HCT116 (cell line): ENCODE data around the gene CDK13. TPM values are rescaled to one million over a fixed set of nuclear protein-coding genes. Genes with fewer than 3 reads are reported as not detected.

Source experiments
- ATAC-seq: fragments of 200-7000 bp; cut with Tn5 transposase; 2 replicates; pipeline ENCODE4 v1.9.1; 2020; ENCODE audit warnings: mild to moderate bottlenecking, moderate library complexity
- BruUV-seq: library from RNA; stranded (reverse); fragments of 400-500 nt; replicated peaks from 2 replicates; lab custom pipeline; 2021; lab: Mats Ljungman, UMichigan
- CTCF ChIA-PET: fragments of 300-600 bp; sonication (Branson Sonifier 250); formaldehyde crosslinking; loops from one replicate; lab custom pipeline; 2021; ENCODE audit warnings: antibody characterized with exemption; lab: Charles Lee
- POLR2A ChIA-PET: fragments of 300-600, 350-600 bp; sonication (Branson Sonifier 250); formaldehyde crosslinking; loops from one replicate; lab custom pipeline; 2021; ENCODE audit warnings: antibody characterized with exemption; lab: Charles Lee
- RAD21 ChIA-PET, 2 experiments: fragments of 300-600 bp; sonication (Branson Sonifier 250); formaldehyde crosslinking; loops; one replicate each; lab custom pipeline; 2023; ENCODE audit warnings: low total read pairs in 2 of 2; ENCODE audit not compliant: uncharacterized antibody in 2 of 2, unreplicated experiment in 2 of 2, low non-redundant PET in 1 of 2; lab: Charles Lee
- DNase-seq: peaks from one replicate; pipeline ENCODE4 v3.0.0-alpha.2; 2010; ENCODE audit warnings: low read depth, low spot score
- H2AFZ ChIP-seq: fragments of 200-600 bp; shearing (Covaris generic), sonication (generic); 2 replicates; pipeline ENCODE4 v1.6.1; 2017; ENCODE audit warnings: low read depth, mixed run types, mixed read lengths, antibody characterized with exemption, low read length; ENCODE audit not compliant: poor library complexity, severe bottlenecking
- H3K27ac ChIP-seq: 2 replicates; pipeline ENCODE4 v1.5.1; 2012; ENCODE audit warnings: low read depth, low read length
- H3K27me3 ChIP-seq: fragments of 200-600 bp; sonication (generic); 2 replicates; pipeline ENCODE4 v1.6.1; 2016; ENCODE audit warnings: mixed run types, low read length, mixed read lengths; ENCODE audit not compliant: insufficient read depth
- H3K36me3 ChIP-seq, 2 experiments: fragments of 200-500 bp in 1 of 2; fragments of 200-600 bp in 1 of 2; sonication (Bioruptor generic) in 1 of 2; sonication (generic) in 1 of 2; 2 replicates each; pipeline versions ENCODE4 v1.5.1 to v1.6.1; 2014 to 2016; ENCODE audit warnings: low read length in 2 of 2, inconsistent platforms in 1 of 2, mixed read lengths in 1 of 2, mixed run types in 1 of 2; ENCODE audit not compliant: insufficient read depth in 2 of 2, control insufficient read depth in 1 of 2
- H3K4me1 ChIP-seq, 2 experiments: fragments of 200-600 bp in 1 of 2; sonication (generic) in 1 of 2; 2 replicates each; pipeline versions ENCODE4 v1.5.1 to v1.6.1; 2012 to 2017; ENCODE audit warnings: low read length in 2 of 2, inconsistent platforms in 1 of 2, mild to moderate bottlenecking in 1 of 2, mixed read lengths in 1 of 2, mixed run types in 1 of 2, moderate library complexity in 1 of 2; ENCODE audit not compliant: insufficient read depth in 2 of 2, control insufficient read depth in 1 of 2
- H3K4me2 ChIP-seq: fragments of 200-600 bp; sonication (generic); 2 replicates; pipeline ENCODE4 v1.6.1; 2017; ENCODE audit warnings: mixed run types, low read length, mixed read lengths
- H3K4me3 ChIP-seq, 2 experiments: fragments of 200-600 bp in 1 of 2; sonication (generic) in 1 of 2; replicated peaks in 1 of 2; 2 replicates each; pipeline ENCODE4 v1.5.1; 2011 to 2016; ENCODE audit warnings: low read length in 2 of 2, control low read depth in 1 of 2, low read depth in 1 of 2, mild to moderate bottlenecking in 1 of 2, mixed read lengths in 1 of 2, mixed run types in 1 of 2
- H3K79me2 ChIP-seq: fragments of 200-600 bp; sonication (generic); 2 replicates; pipeline ENCODE4 v1.6.1; 2017; ENCODE audit warnings: mild to moderate bottlenecking, mixed run types, low read length, moderate library complexity, mixed read lengths; ENCODE audit not compliant: insufficient read depth
- H3K9ac ChIP-seq: fragments of 200-600 bp; sonication (generic); 2 replicates; pipeline ENCODE4 v1.6.1; 2016; ENCODE audit warnings: low read length, mixed read lengths
- H3K9me2 ChIP-seq: fragments of 200-600 bp; sonication (generic), shearing (Covaris generic); 2 replicates; pipeline ENCODE4 v1.6.1; 2017; ENCODE audit warnings: mixed run types, mild to moderate bottlenecking, moderate library complexity; ENCODE audit not compliant: insufficient read depth
- H3K9me3 ChIP-seq, 2 experiments: fragments of 200-500 bp in 1 of 2; fragments of 200-600 bp in 1 of 2; sonication (Bioruptor generic) in 1 of 2; sonication (generic) in 1 of 2; 2 replicates each; pipeline ENCODE4 v1.6.1; 2014 to 2017; ENCODE audit warnings: low read length in 2 of 2, mixed read lengths in 2 of 2, inconsistent platforms in 1 of 2, low read depth in 1 of 2, mild to moderate bottlenecking in 1 of 2, mixed run types in 1 of 2, moderate library complexity in 1 of 2; ENCODE audit not compliant: control insufficient read depth in 1 of 2, insufficient read depth in 1 of 2
- H4K20me1 ChIP-seq: fragments of 200-600 bp; sonication (generic), shearing (Covaris generic); 2 replicates; pipeline ENCODE4 v1.6.1; 2017; ENCODE audit warnings: mixed run types, mild to moderate bottlenecking, moderate library complexity; ENCODE audit not compliant: insufficient read depth
- CBX3 ChIP-seq: IDR thresholded peaks from 2 replicates; pipeline ENCODE4 v1.6.1; 2012; ENCODE audit warnings: low read depth
- CEBPB ChIP-seq: IDR thresholded peaks from 2 replicates; pipeline ENCODE4 v1.6.1; 2012; ENCODE audit warnings: low read depth
- CTCF ChIP-seq, 3 experiments: fragments of 200-600 bp in 1 of 3; sonication (generic) in 1 of 3; IDR thresholded peaks in 2 of 3; conservative IDR thresholded peaks in 1 of 3; 2 replicates each; pipeline ENCODE4 v1.5.1; 2012 to 2017; ENCODE audit warnings: low read depth in 2 of 3, low read length in 2 of 3, antibody characterized with exemption in 1 of 3, borderline replicate concordance in 1 of 3, control low read depth in 1 of 3, mild to moderate bottlenecking in 1 of 3, mixed read lengths in 1 of 3, mixed run types in 1 of 3, moderate library complexity in 1 of 3; ENCODE audit not compliant: insufficient read depth in 1 of 3
- EGR1 ChIP-seq: IDR thresholded peaks from 2 replicates; pipeline ENCODE4 v1.6.1; 2012; ENCODE audit warnings: low read depth
- ELF1 ChIP-seq: IDR thresholded peaks from 2 replicates; pipeline ENCODE4 v1.6.1; 2012; ENCODE audit warnings: low read depth, borderline replicate concordance
- EZH2phosphoT487 ChIP-seq: fragments of 200-600 bp; IDR thresholded peaks from 2 replicates; pipeline ENCODE4 v1.6.1; 2018; ENCODE audit warnings: antibody characterized with exemption, borderline replicate concordance
- FOSL1 ChIP-seq: IDR thresholded peaks from 2 replicates; pipeline ENCODE4 v1.6.1; 2012; ENCODE audit warnings: low read depth
- JUND ChIP-seq: IDR thresholded peaks from 2 replicates; pipeline ENCODE4 v1.6.1; 2012
- POLR2A ChIP-seq: IDR thresholded peaks from 2 replicates; pipeline ENCODE4 v1.7.0; 2011; ENCODE audit warnings: borderline replicate concordance; ENCODE audit not compliant: insufficient read depth, insufficient read length; ENCODE audit errors: extremely low read depth
- POLR2AphosphoS5 ChIP-seq: IDR thresholded peaks from 2 replicates; pipeline ENCODE4 v1.6.1; 2011; ENCODE audit warnings: mild to moderate bottlenecking, low read depth, low read length, moderate library complexity
- RAD21 ChIP-seq: IDR thresholded peaks from 2 replicates; pipeline ENCODE4 v1.6.1; 2012; ENCODE audit warnings: low read depth, mild to moderate bottlenecking
- REST ChIP-seq: IDR thresholded peaks from 2 replicates; pipeline ENCODE4 v1.6.1; 2012; ENCODE audit warnings: low read depth
- SRF ChIP-seq: IDR thresholded peaks from 2 replicates; pipeline ENCODE4 v1.6.1; 2012; ENCODE audit warnings: low read depth
- TCF7L2 ChIP-seq: IDR thresholded peaks from 2 replicates; pipeline ENCODE4 v1.7.0; 2011; ENCODE audit warnings: borderline replicate concordance, inconsistent platforms; ENCODE audit not compliant: insufficient read depth, insufficient read length; ENCODE audit errors: extremely low read depth
- YY1 ChIP-seq: IDR thresholded peaks from 2 replicates; pipeline ENCODE4 v1.6.1; 2011; ENCODE audit warnings: low read length, low read depth, moderate library complexity, mild to moderate bottlenecking; ENCODE audit not compliant: insufficient replicate concordance; ENCODE audit errors: extremely low read depth
- ZBTB33 ChIP-seq: IDR thresholded peaks from 2 replicates; pipeline ENCODE4 v1.6.1; 2011; ENCODE audit warnings: mild to moderate bottlenecking, low read length, moderate library complexity; ENCODE audit not compliant: insufficient replicate concordance; ENCODE audit errors: extremely low read depth
- intact Hi-C: fragments of 100-400 bp; cut with micrococcal nuclease; formaldehyde crosslinking; loops from 2 replicates; pipeline ENCODE4 v1.10.0; 2022
- total RNA-seq: library from RNA; stranded (reverse); gene quantifications from one replicate; pipeline ENCODE4 v1.2.1, GENCODE V29; 2021; ENCODE audit not compliant: unreplicated experiment
- TF ChIP-seq, protein P1 (sequence below): IDR thresholded peaks from 2 replicates; pipeline ENCODE4 v1.6.1; 2012

Gene CDK13
- total RNA-seq, 1 experiment from 2014 or later: 28.8 TPM

DNA sequence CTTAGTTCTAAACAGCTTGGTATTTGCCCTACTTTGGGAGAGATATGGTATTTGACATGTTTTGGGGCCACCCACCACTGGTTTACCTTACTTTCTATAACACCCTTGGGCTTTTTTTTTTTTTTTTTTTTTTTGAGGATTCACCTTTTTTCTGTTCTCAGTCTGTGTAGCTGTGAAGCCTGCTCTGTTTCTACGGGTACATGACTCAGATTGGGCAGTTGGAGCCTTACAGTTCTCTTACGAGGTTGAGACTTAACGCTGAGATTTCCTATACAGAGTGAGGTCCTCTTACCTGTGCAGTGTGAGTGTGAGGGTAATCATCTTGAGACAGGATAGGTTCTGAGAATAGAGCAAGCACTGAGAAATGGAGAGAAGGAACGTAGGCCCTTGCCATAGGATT lies 77.5 kb downstream of the CDK13 start (continued):
- no peak for TF ChIP-seq REST
- no peak for TF ChIP-seq JUND
- no peak for TF ChIP-seq EZH2phosphoT487
- no peak for TF ChIP-seq POLR2AphosphoS5
- no peak for TF ChIP-seq FOSL1

DNA sequence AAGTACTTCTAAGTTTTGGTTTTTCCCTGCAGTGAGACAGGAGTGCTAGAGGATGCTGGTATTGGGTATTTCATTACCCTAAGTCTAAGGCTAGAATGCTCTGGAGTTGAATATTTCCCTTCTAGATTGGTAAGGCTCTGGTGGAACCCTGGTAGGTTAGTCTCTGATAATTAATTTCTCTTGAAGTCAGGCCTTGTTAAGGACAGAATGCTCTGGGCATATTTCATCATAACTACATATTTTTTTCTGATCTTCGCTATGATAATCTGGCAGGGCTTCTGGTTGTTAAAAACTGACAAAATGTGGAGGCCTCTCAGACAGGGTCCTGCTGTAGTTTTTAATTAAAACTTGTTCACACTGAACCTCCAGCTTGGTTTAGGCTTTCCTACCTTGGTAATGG lies 83.8 kb downstream of the CDK13 start:
- CTCF ChIA-PET: no interaction called here
- Histone ChIP-seq H2AFZ (no peak overlapping the region), H3K9me2 (no peaks in the 10 kb centered on the region), H3K27ac (no peak overlapping the region), H3K4me1 (no peaks in the 10 kb centered on the region), H3K36me3 (no peaks in the 10 kb centered on the region), H3K4me2 (no peak overlapping the region), H3K9me3 (no peaks in the 10 kb centered on the region), H3K27me3 (no peaks in the 10 kb centered on the region), H3K79me2 (peaks cover 23% of the 10 kb centered on the region), H3K4me3 (no peak overlapping the region), H3K9ac (no peak overlapping the region), H4K20me1 (no peaks in the 10 kb centered on the region; the same call in 1 of the 2 replicates)
- intact Hi-C loops: no loop called here
- DNase-seq: no peak
- ATAC-seq: no peak
- RAD21 ChIA-PET: no interaction called here
- POLR2A ChIA-PET: no interaction called here
- BruUV-seq: no TSS peak
- no peak for TF ChIP-seq ZBTB33
- no peak for TF ChIP-seq ELF1
- TF ChIP-seq, protein P1, sequence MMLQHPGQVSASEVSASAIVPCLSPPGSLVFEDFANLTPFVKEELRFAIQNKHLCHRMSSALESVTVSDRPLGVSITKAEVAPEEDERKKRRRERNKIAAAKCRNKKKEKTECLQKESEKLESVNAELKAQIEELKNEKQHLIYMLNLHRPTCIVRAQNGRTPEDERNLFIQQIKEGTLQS: no peak
- no peak for TF ChIP-seq CEBPB
- no peak for TF ChIP-seq POLR2AphosphoS5
- TF ChIP-seq CTCF (IDR thresholded peaks at IDR 0.05 in 2 of 3, conservative IDR thresholded peaks at IDR 0.05 in 1 of 3; ENCODE audit: borderline replicate concordance in 1 of 3, insufficient read depth in 1 of 3, low read depth in 2 of 3, low read length in 2 of 3): no peak
- no peak for TF ChIP-seq EZH2phosphoT487
- no peak for TF ChIP-seq EGR1
- no peak for TF ChIP-seq POLR2A
- TF ChIP-seq TCF7L2: no peak
- TF ChIP-seq RAD21: no peak
- no peak for TF ChIP-seq JUND
- no peak for TF ChIP-seq CBX3
- no peak for TF ChIP-seq FOSL1
- no peak for TF ChIP-seq SRF
- no peak for TF ChIP-seq YY1
